Neural progenitor cell (in vitro differentiated cells): ENCODE data around the gene GLYATL3.

ENCODE experiments used
- CTCF ChIP-seq: fragments of 200-600 bp; sonication (generic); IDR thresholded peaks from 2 replicates; pipeline ENCODE4 v1.5.1; 2017; ENCODE audit warnings: antibody characterized with exemption, mild to moderate bottlenecking
- EZH2 ChIP-seq: fragments of 200-600 bp; sonication (generic); IDR thresholded peaks from 2 replicates; pipeline ENCODE4 v1.6.1; 2017; ENCODE audit warnings: antibody characterized with exemption, mild to moderate bottlenecking, moderate library complexity
- EZH2phosphoT487 ChIP-seq: fragments of 200-600 bp; sonication (generic); IDR thresholded peaks from 2 replicates; pipeline ENCODE4 v1.6.1; 2017; ENCODE audit warnings: antibody characterized with exemption

- no peak for TF ChIP-seq CTCF
- TF ChIP-seq EZH2 = no peak
- TF ChIP-seq EZH2phosphoT487 = no peak
Observed at GRCh38 chr6:49576618-49577017, 76.9 kb downstream of the GLYATL3 start.
